ENCODE results near the gene ASB6.

ASB6 gene

DNA sequence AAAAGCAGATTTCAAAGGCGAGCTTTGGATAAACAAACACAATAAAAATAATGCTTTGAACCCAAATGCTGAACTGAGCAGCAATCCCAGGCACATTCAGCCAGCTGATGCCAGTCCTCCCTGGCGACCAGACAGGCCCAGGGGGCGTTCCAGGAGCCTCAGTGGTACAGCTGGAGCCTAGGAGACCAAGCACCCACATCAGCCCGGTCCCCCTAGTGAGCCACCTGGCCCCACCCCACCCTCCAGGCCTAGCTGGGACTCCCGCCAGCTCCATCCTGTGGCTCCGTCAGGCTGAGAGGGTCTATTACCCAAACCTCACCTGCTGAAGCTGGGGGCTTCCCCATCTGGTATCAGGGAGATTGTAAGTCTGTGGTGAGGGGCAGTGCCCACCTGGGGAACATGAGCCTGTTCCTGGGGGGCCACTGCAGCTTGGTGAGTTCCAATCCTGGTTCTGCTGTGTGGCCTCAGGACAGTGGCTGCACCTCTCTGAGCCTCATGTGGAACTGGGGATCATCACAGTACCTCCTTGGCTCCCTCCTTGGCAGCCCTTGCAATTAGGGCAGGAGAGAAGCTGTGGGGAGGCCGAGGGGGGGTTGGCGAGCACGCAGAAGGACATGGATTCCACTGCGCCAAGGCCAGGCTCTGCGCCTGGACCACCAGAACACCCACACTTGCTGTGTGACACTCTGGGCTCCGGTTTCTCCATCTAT, 37.7 kb downstream of the ASB6 start:
- Histone ChIP-seq H2BK120ac (ENCODE audit: low read depth, low read length) (no peak overlapping the region), H3K4ac (ENCODE audit: low read depth in 1 of 2, low read length in 2 of 2) (no peak overlapping the region), H3K23ac (ENCODE audit: low read length in 2 of 2) (no peak overlapping the region), H3K4me3 (ENCODE audit: insufficient read depth in 1 of 2, low read depth in 1 of 2, low read length in 2 of 2) (no peak overlapping the region), H3K9me3 (ENCODE audit: control insufficient read depth, low read length) (no peaks in the 10 kb centered on the region), H4K8ac (ENCODE audit: low read length) (peak overlapping the region; percentile 15), H3K27ac (ENCODE audit: low read length, poor library complexity, severe bottlenecking) (no peak overlapping the region), H3K36me3 (ENCODE audit: control insufficient read depth in 1 of 2, insufficient read depth in 2 of 2, low read depth in 1 of 2, low read length in 2 of 2) (no peaks in the 10 kb centered on the region), H3K4me2 (ENCODE audit: low read length, poor library complexity, severe bottlenecking) (no peak overlapping the region), H2BK5ac (ENCODE audit: low read depth, low read length, poor library complexity, severe bottlenecking) (no peak overlapping the region), H2BK12ac (ENCODE audit: low read length in 2 of 2) (peak overlapping the region in 1 of 2 experiments; percentile 61), H2BK15ac (ENCODE audit: low read depth, poor library complexity, severe bottlenecking) (peak overlapping the region; percentile 15), H3K27me3 (ENCODE audit: control insufficient read depth in 1 of 2, insufficient read depth in 1 of 2, low read length in 2 of 2) (no peaks in the 10 kb centered on the region), H2AK5ac (ENCODE audit: low read length, severe bottlenecking) (peak overlapping the region; percentile 57), H3K4me1 (ENCODE audit: control insufficient read depth, insufficient read depth, low read depth, low read length) (peaks cover 27% of the 10 kb centered on the region), H3K18ac (ENCODE audit: low read depth in 1 of 2, low read length in 2 of 2) (peak overlapping the region in 1 of 2 experiments; percentile 68), H3K14ac (ENCODE audit: low read length in 2 of 2) (no peak overlapping the region), H3K9ac (ENCODE audit: low read length) (no peak overlapping the region), H4K91ac (ENCODE audit: low read length) (peak overlapping the region; percentile 23), H2AFZ (ENCODE audit: low read depth, low read length) (no peak overlapping the region), H3K79me1 (replicated peaks; ENCODE audit: low read length, poor library complexity, severe bottlenecking) (no peaks in the 10 kb centered on the region)
- DNase-seq = no peak
- WGBS = 82% methylated on average over 12 of the region's 12 CpGs

DNA sequence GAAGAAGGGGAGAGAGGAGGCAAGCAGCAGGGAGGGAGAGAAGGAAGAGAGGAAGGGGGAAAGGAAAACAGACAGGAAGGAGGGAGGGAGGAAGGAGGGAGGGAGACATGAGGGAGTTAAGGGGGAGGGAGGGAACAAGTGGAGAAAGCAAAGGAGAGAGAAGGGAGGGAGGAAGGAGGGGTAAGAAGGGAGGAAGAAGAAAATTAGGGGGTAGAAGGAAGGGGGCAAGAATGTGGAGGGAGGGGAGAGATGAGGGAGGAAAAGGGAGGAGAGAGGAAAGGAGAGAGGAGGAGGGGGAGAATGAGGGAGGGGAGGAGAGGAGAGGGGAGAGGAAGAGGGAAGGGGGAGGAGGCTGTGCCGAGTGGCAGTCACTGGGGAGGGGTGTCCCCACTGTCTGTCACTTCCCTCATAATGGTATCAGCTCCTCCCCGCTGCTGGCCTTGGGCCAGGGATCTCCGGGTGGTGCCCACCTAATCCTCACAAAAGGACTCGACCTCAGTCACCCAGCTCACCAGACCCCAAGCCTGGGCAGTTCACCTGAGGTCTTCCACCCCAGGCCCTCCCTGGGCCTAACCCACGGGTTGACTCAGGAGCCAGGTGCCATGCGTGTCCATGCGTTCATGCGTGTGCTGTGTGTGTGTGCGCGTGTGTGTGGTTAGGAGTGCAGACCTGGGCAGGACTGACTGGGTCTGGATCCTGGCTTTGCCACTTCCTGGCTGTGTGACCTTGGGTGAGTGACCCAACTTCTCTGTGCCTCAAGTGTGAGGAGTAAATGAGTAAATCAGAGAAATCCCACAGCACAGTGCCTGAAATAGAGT, 39.1 kb downstream of the ASB6 start:
- Histone ChIP-seq H4K91ac (ENCODE audit: low read length) (peak overlapping the region; percentile 83), H2AFZ (ENCODE audit: low read depth, low read length) (no peak overlapping the region), H2BK15ac (ENCODE audit: low read depth, poor library complexity, severe bottlenecking) (peak overlapping the region; percentile 17), H3K79me1 (replicated peaks; ENCODE audit: low read length, poor library complexity, severe bottlenecking) (no peaks in the 10 kb centered on the region), H4K8ac (ENCODE audit: low read length) (peak overlapping the region; percentile 38), H3K27ac (ENCODE audit: low read length, poor library complexity, severe bottlenecking) (no peak overlapping the region), H2AK5ac (ENCODE audit: low read length, severe bottlenecking) (peak overlapping the region; percentile 11), H2BK12ac (ENCODE audit: low read length in 2 of 2) (peak overlapping the region; percentile 22 to 69), H2BK5ac (ENCODE audit: low read depth, low read length, poor library complexity, severe bottlenecking) (no peak overlapping the region), H3K4me3 (ENCODE audit: insufficient read depth in 1 of 2, low read depth in 1 of 2, low read length in 2 of 2) (no peak overlapping the region), H3K4me2 (ENCODE audit: low read length, poor library complexity, severe bottlenecking) (no peak overlapping the region), H3K18ac (ENCODE audit: low read depth in 1 of 2, low read length in 2 of 2) (peak overlapping the region; percentile 4 to 81), H2BK120ac (ENCODE audit: low read depth, low read length) (no peak overlapping the region), H3K23ac (ENCODE audit: low read length in 2 of 2) (no peak overlapping the region), H3K9me3 (ENCODE audit: control insufficient read depth, low read length) (no peaks in the 10 kb centered on the region), H3K9ac (ENCODE audit: low read length) (no peak overlapping the region), H3K4ac (ENCODE audit: low read depth in 1 of 2, low read length in 2 of 2) (peak overlapping the region; percentile 39 to 66), H3K27me3 (ENCODE audit: control insufficient read depth in 1 of 2, insufficient read depth in 1 of 2, low read length in 2 of 2) (no peaks in the 10 kb centered on the region), H3K14ac (ENCODE audit: low read length in 2 of 2) (peak overlapping the region in 1 of 2 experiments; percentile 22), H3K36me3 (ENCODE audit: control insufficient read depth in 1 of 2, insufficient read depth in 2 of 2, low read depth in 1 of 2, low read length in 2 of 2) (no peaks in the 10 kb centered on the region), H3K4me1 (ENCODE audit: control insufficient read depth, insufficient read depth, low read depth, low read length) (peaks cover 25% of the 10 kb centered on the region)
- DNase-seq = no peak
- WGBS = 84% methylated on average over 9 of the region's 10 CpGs

DNA sequence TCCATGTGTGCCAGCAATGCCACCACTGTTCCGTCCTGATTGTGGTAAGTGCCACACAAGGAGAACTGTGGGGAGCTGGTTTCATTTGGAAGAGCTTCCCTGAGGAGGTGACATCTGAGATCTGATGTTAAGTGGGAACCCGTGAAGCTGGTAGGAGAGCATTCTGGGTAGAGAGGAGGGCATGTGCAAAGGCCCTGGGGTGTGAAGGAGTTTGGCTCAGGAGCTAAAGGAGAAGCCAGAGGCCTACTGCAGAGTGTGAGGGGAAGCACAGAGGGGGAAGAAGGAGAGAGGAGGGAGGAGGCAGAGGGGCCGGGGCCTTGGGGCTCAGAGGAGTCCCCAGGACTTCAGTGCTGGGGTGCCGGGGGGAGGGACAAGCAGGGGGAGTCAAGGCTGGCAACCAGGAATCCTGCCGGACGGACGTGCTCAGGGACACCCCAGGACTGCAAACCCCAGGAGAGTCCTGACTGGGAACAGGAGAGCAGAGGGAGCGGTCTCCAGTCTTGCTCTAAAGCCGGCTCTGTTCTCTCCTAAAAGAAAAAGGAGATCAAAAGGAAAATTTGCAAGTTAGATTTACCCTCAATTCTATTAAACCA, 40.8 kb downstream of the ASB6 start:
- H2AFZ ChIP-seq (ENCODE audit: low read depth, low read length) = no peak overlapping the region
- H2BK12ac ChIP-seq (ENCODE audit: low read length in 2 of 2) = peak overlapping the region in 1 of 2 experiments; percentile 47
- H2BK15ac ChIP-seq (ENCODE audit: low read depth, poor library complexity, severe bottlenecking) = peak overlapping the region; percentile 90
- H4K8ac ChIP-seq (ENCODE audit: low read length) = peak overlapping the region; percentile 27
- peak overlapping the region; percentile 21 for H2BK120ac ChIP-seq (ENCODE audit: low read depth, low read length)
- no peak overlapping the region for H2BK5ac ChIP-seq (ENCODE audit: low read depth, low read length, poor library complexity, severe bottlenecking)
- H3K18ac ChIP-seq (ENCODE audit: low read depth in 1 of 2, low read length in 2 of 2) = no peak overlapping the region
- H3K27me3 ChIP-seq (ENCODE audit: control insufficient read depth in 1 of 2, insufficient read depth in 1 of 2, low read length in 2 of 2) = no peaks in the 10 kb centered on the region
- no peak overlapping the region for H3K4me2 ChIP-seq (ENCODE audit: low read length, poor library complexity, severe bottlenecking)
- H3K27ac ChIP-seq (ENCODE audit: low read length, poor library complexity, severe bottlenecking) = no peak overlapping the region
- H3K14ac ChIP-seq (ENCODE audit: low read length in 2 of 2) = no peak overlapping the region
- H3K9ac ChIP-seq (ENCODE audit: low read length) = no peak overlapping the region
- H3K4ac ChIP-seq (ENCODE audit: low read depth in 1 of 2, low read length in 2 of 2) = peak overlapping the region; percentile 4 to 46
- no peak for DNase-seq
- no peak overlapping the region for H3K4me3 ChIP-seq (ENCODE audit: insufficient read depth in 1 of 2, low read depth in 1 of 2, low read length in 2 of 2)
- peak overlapping the region; percentile 43 for H4K91ac ChIP-seq (ENCODE audit: low read length)
- H3K36me3 ChIP-seq (ENCODE audit: control insufficient read depth in 1 of 2, insufficient read depth in 2 of 2, low read depth in 1 of 2, low read length in 2 of 2) = no peaks in the 10 kb centered on the region
- peak overlapping the region; percentile 38 for H2AK5ac ChIP-seq (ENCODE audit: low read length, severe bottlenecking)
- H3K4me1 ChIP-seq (ENCODE audit: control insufficient read depth, insufficient read depth, low read depth, low read length) = peaks cover 26% of the 10 kb centered on the region
- 96% methylated on average over 5 of the region's 9 CpGs for WGBS
- no peak overlapping the region for H3K23ac ChIP-seq (ENCODE audit: low read length in 2 of 2)
- no peaks in the 10 kb centered on the region for H3K79me1 ChIP-seq (replicated peaks; ENCODE audit: low read length, poor library complexity, severe bottlenecking)
- H3K9me3 ChIP-seq (ENCODE audit: control insufficient read depth, low read length) = no peaks in the 10 kb centered on the region

Data from mesenchymal stem cell (in vitro differentiated cells and primary cell).